Hepatocyte (in vitro differentiated cells): ENCODE results near the gene ANKS1B.

Experiments
- EZH2 ChIP-seq: fragments of 200-600 bp; sonication (generic); IDR thresholded peaks from 2 replicates; pipeline ENCODE4 v1.6.1; 2016; ENCODE audit warnings: antibody characterized with exemption, mild to moderate bottlenecking, borderline replicate concordance
- EZH2phosphoT487 ChIP-seq: fragments of 200-600 bp; sonication (generic); IDR thresholded peaks from one replicate; pipeline ENCODE4 v1.6.1; 2018; ENCODE audit warnings: antibody characterized with exemption, mild to moderate bottlenecking, low read depth, moderate library complexity; ENCODE audit not compliant: unreplicated experiment, severe bottlenecking
- TF ChIP-seq, protein P1 (sequence below): fragments of 200-600 bp; sonication (generic); IDR thresholded peaks from 2 replicates; pipeline ENCODE4 v1.5.1; 2016; ENCODE audit warnings: antibody characterized with exemption, mild to moderate bottlenecking; ENCODE audit not compliant: poor library complexity

DNA sequence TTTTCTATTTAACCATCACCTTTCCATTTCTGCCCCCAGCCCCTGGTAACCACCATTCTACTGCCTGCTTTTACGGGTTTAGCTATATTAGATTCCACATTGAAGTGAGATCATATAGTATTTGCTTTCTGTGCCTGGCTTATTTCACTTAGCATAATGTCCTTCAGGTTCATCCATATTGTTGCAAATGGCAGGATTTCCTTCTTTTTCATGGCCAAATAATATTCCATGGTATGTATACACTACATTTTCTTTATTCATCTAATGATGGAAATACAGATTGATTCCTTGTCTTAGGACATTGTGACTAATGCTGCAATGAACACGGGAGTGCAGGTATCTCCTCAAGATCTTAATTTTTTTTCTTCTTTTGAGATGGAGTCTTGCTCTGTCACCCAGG lies 1137.5 kb downstream of the ANKS1B start:
- TF ChIP-seq, protein P1, sequence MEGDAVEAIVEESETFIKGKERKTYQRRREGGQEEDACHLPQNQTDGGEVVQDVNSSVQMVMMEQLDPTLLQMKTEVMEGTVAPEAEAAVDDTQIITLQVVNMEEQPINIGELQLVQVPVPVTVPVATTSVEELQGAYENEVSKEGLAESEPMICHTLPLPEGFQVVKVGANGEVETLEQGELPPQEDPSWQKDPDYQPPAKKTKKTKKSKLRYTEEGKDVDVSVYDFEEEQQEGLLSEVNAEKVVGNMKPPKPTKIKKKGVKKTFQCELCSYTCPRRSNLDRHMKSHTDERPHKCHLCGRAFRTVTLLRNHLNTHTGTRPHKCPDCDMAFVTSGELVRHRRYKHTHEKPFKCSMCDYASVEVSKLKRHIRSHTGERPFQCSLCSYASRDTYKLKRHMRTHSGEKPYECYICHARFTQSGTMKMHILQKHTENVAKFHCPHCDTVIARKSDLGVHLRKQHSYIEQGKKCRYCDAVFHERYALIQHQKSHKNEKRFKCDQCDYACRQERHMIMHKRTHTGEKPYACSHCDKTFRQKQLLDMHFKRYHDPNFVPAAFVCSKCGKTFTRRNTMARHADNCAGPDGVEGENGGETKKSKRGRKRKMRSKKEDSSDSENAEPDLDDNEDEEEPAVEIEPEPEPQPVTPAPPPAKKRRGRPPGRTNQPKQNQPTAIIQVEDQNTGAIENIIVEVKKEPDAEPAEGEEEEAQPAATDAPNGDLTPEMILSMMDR: no peak
- TF ChIP-seq EZH2 (no peak), EZH2phosphoT487 (no peak)
